SH-SY5Y (cell line): ENCODE measurements around the gene ARAF.

Experiments
- GATA2 ChIP-seq: IDR thresholded peaks from 2 replicates; pipeline ENCODE4 v1.6.1; 2011; ENCODE audit warnings: mild to moderate bottlenecking, low read depth, low read length
- GATA3 ChIP-seq: IDR thresholded peaks from 2 replicates; pipeline ENCODE4 v1.6.1; 2011; ENCODE audit warnings: low read depth, mild to moderate bottlenecking, low read length, moderate library complexity

GRCh38 chrX:47595716-47596251, 34.8 kb downstream of the ARAF start:
- TF ChIP-seq GATA2 (no peak), GATA3 (no peak)
